ENCODE measurements around the gene B4GALNT1. TPM values are rescaled to one million over a fixed set of nuclear protein-coding genes. Genes with fewer than 3 reads are reported as not detected.

B4GALNT1 gene
- total and polyA plus RNA-seq, 10 donors = 0.39 to 2.2 (median 0.88) TPM

DNA sequence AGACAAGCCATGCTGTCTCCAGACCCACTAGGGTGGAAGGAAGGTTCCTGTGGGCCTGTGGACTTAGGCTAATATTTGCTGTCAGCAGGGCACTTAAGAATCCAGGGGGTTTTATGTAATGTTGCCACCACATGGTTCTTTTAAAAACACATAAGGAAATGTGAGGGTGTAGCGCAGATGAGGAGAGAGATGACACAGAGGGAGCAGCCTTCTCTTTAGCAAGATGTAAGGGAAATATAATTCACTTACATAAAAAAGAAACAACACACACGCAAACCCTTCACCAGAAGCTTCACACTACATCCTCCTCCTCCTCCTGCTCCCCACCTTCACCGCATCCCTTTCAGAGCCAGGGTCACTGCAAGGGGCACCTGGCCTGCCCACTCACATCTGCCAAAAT is 46.9 kb downstream of the B4GALNT1 start:
- H3K36me3 ChIP-seq = no peaks in the 10 kb centered on the region
- H3K27ac ChIP-seq = no peak overlapping the region
- WGBS, 5 donors = 90 to 93% (median 91%) methylated on average over 3 of the region's 3 CpGs
- peaks cover 0 to 22% (median 11%) of the 10 kb centered on the region in 6 donors for H3K4me1 ChIP-seq
- no peaks in the 10 kb centered on the region for H3K9me3 ChIP-seq
- intact Hi-C loops (cut with DNase I; ENCODE audit: low total_unique reads) = no loop called here
- no peak overlapping the region for H3K4me3 ChIP-seq
- TF ChIP-seq, protein P1, sequence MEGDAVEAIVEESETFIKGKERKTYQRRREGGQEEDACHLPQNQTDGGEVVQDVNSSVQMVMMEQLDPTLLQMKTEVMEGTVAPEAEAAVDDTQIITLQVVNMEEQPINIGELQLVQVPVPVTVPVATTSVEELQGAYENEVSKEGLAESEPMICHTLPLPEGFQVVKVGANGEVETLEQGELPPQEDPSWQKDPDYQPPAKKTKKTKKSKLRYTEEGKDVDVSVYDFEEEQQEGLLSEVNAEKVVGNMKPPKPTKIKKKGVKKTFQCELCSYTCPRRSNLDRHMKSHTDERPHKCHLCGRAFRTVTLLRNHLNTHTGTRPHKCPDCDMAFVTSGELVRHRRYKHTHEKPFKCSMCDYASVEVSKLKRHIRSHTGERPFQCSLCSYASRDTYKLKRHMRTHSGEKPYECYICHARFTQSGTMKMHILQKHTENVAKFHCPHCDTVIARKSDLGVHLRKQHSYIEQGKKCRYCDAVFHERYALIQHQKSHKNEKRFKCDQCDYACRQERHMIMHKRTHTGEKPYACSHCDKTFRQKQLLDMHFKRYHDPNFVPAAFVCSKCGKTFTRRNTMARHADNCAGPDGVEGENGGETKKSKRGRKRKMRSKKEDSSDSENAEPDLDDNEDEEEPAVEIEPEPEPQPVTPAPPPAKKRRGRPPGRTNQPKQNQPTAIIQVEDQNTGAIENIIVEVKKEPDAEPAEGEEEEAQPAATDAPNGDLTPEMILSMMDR (IDR thresholded peaks at IDR 0.05 in 8 of 11, conservative IDR thresholded peaks at IDR 0.05 in 3 of 11) = no peak
- no peak for TF ChIP-seq POLR2A (IDR thresholded peaks at IDR 0.05)
- TF ChIP-seq POLR2AphosphoS5 (IDR thresholded peaks at IDR 0.05) = no peak
- DNase-seq = no peak
- H3K27me3 ChIP-seq (replicated peaks in 1 of 7) = peaks cover 0 to 50% (median 0%) of the 10 kb centered on the region in 7 donors

DNA sequence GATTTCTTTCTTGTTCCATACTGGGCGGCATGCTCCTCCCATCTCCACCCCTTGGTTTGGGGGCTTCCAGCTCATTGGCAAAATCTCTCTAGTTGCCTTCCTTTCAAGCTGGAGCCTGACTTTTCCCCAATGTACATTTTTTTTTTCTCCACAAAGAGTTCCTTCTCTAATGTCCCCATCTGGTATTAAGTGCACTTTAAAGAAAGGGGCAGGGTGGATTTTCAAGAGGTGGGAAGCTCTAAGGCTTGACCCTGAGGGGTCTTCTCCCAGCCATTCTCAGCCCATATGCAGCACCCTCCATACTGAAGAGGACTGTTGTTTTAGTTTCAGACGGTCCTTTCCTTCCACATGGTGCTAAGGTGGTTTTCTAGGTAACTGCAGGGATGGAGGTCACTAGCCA is 47.8 kb downstream of the B4GALNT1 start:
- WGBS, 5 donors = 74 to 86% (median 81%) methylated on average over 2 of the region's 2 CpGs
- intact Hi-C loops (cut with DNase I; ENCODE audit: low total_unique reads) = no loop called here
- Histone ChIP-seq H3K4me1 (peaks cover 0 to 14% (median 5%) of the 10 kb centered on the region in 6 donors), H3K36me3 (no peaks in the 10 kb centered on the region), H3K9me3 (no peaks in the 10 kb centered on the region), H3K27ac (no peak overlapping the region), H3K4me3 (no peak overlapping the region), H3K27me3 (replicated peaks in 1 of 7) (peaks cover 0 to 50% (median 0%) of the 10 kb centered on the region in 7 donors)
- no peak for TF ChIP-seq POLR2AphosphoS5 (IDR thresholded peaks at IDR 0.05)
- no peak for DNase-seq

DNA sequence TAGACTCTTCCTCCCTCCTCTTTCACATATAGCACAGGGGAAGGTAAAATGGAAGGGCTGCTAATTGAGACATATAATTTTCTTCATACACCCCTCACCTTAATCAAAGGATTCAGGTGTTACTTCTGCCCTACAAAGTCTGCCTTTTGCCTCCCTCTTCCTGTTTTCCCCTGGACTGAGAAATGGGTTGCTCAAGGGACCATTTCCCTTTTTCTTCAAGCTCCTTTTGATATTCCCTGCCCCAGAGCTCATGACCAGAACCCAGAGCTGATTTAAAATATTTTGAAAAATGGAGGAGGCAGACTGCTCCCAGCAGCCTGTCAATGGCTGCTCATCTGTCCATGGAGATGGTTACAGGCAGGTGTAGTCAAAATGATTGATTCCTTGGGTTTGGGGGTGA is 48.3 kb downstream of the B4GALNT1 start:
- no peak overlapping the region for H3K4me3 ChIP-seq
- TF ChIP-seq POLR2AphosphoS5 (IDR thresholded peaks at IDR 0.05) (no peak), POLR2A (IDR thresholded peaks at IDR 0.05) (no peak)
- TF ChIP-seq, protein P1 (IDR thresholded peaks at IDR 0.05 in 8 of 11, conservative IDR thresholded peaks at IDR 0.05 in 3 of 11) = no peak
- intact Hi-C loops (cut with DNase I; ENCODE audit: low total_unique reads) = loop anchor here (5.0 kb wide), 1 partner anchor 38 kb away; no protein-coding TSS in a partner anchor
- peaks cover 0 to 13% (median 3%) of the 10 kb centered on the region in 6 donors for H3K4me1 ChIP-seq
- no peak for DNase-seq
- H3K27me3 ChIP-seq (replicated peaks in 1 of 7) = peaks cover 0 to 50% (median 0%) of the 10 kb centered on the region in 7 donors
- no peaks in the 10 kb centered on the region for H3K9me3 ChIP-seq
- no peaks in the 10 kb centered on the region for H3K36me3 ChIP-seq
- H3K27ac ChIP-seq = no peak overlapping the region

DNA sequence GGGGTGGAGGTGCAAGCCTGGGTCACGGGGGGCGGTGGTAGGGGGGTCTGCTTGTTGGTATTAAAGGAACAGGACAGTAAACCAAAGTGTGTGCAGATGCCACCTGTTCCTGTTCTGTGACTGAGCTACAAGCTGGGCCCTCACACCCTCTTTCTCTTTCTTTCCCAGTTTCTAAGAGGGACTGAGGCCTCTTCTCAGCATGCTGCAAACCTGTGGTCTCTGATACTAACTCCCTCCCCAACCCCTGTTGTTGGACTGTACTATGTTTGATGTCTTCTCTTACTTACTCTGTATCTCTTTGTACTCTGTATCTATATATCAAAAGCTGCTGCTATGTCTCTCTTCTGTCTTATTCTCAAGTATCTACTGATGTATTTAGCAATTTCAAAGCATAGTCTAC is 49.0 kb downstream of the B4GALNT1 start:
- Histone ChIP-seq H3K27ac (no peak overlapping the region), H3K9me3 (no peaks in the 10 kb centered on the region), H3K36me3 (no peaks in the 10 kb centered on the region), H3K4me3 (no peak overlapping the region), H3K4me1 (peaks cover 0 to 13% (median 3%) of the 10 kb centered on the region in 6 donors), H3K27me3 (replicated peaks in 1 of 7) (peaks cover 0 to 50% (median 0%) of the 10 kb centered on the region in 7 donors)
- no peak for TF ChIP-seq POLR2A (IDR thresholded peaks at IDR 0.05)
- TF ChIP-seq, protein P1 (IDR thresholded peaks at IDR 0.05 in 8 of 11, conservative IDR thresholded peaks at IDR 0.05 in 3 of 11) = no peak
- no peak for DNase-seq
- WGBS, 5 donors = 98 to 100% (median 100%) methylated on average over 2 of the region's 2 CpGs
- intact Hi-C loops (cut with DNase I; ENCODE audit: low total_unique reads) = loop anchor here (5.0 kb wide), 1 partner anchor 38 kb away; no protein-coding TSS in a partner anchor
